IMR-90 (cell line): ENCODE data around the gene SLC4A1AP. TPM values are rescaled to one million over a fixed set of nuclear protein-coding genes. Genes with fewer than 3 reads are reported as not detected.

Experiments
- ATAC-seq: fragments of 200-7000 bp; cut with Tn5 transposase; 2 replicates; pipeline ENCODE4 v1.9.1; 2020; ENCODE audit warnings: low read depth, mild to moderate bottlenecking, moderate library complexity
- BruUV-seq: library from RNA; stranded (reverse); fragments of 400-500 nt; replicated peaks from 2 replicates; lab custom pipeline; 2021; lab: Mats Ljungman, UMichigan
- CTCF ChIA-PET: fragments of 300-600 bp; formaldehyde crosslinking; extraction: SDS; loops from one replicate; lab custom pipeline; 2021; ENCODE audit warnings: antibody characterized with exemption; lab: Yijun Ruan, JAX
- POLR2A ChIA-PET: fragments of 300-600 bp; sonication (Branson Sonifier 250); formaldehyde crosslinking; loops from one replicate; lab custom pipeline; 2022; ENCODE audit warnings: antibody characterized with exemption; ENCODE audit not compliant: unreplicated experiment; lab: Charles Lee
- DNase-seq: peaks from one replicate; pipeline ENCODE4 v3.0.0; 2013
- H2AFZ ChIP-seq: replicated peaks from 2 replicates; pipeline ENCODE3; 2013; ENCODE audit warnings: low read length, mild to moderate bottlenecking; ENCODE audit not compliant: poor library complexity
- H2AK5ac ChIP-seq: 2 replicates; pipeline ENCODE4 v1.6.1; 2013; ENCODE audit warnings: low read depth, low read length, inconsistent platforms
- H2AK9ac ChIP-seq: replicated peaks from 2 replicates; pipeline ENCODE3; 2013; ENCODE audit warnings: mild to moderate bottlenecking, low read depth, low read length, moderate library complexity; ENCODE audit not compliant: poor library complexity
- H2BK120ac ChIP-seq: 2 replicates; pipeline ENCODE4 v1.6.1; 2013; ENCODE audit warnings: low read depth, low read length, inconsistent platforms
- H2BK15ac ChIP-seq: 3 replicates; pipeline ENCODE4 v1.6.1; 2013; ENCODE audit warnings: low read depth, low read length, inconsistent platforms
- H2BK20ac ChIP-seq: 2 replicates; pipeline ENCODE4 v1.6.1; 2013; ENCODE audit warnings: low read depth, mild to moderate bottlenecking, inconsistent platforms, low read length, moderate library complexity
- H2BK5ac ChIP-seq: 2 replicates; pipeline ENCODE4 v1.6.1; 2013; ENCODE audit warnings: mild to moderate bottlenecking, low read depth, low read length, inconsistent platforms; ENCODE audit not compliant: poor library complexity, severe bottlenecking
- H3K14ac ChIP-seq: replicated peaks from 2 replicates; pipeline ENCODE4 v1.6.1; 2013; ENCODE audit warnings: low read depth, low read length, inconsistent platforms
- H3K18ac ChIP-seq: 2 replicates; pipeline ENCODE4 v1.6.1; 2013; ENCODE audit warnings: low read depth, low read length, control low read depth
- H3K23ac ChIP-seq: 2 replicates; pipeline ENCODE4 v1.6.1; 2013; ENCODE audit warnings: low read depth, low read length, inconsistent platforms
- H3K27ac ChIP-seq: 2 replicates; pipeline ENCODE4 v1.5.1; 2013; ENCODE audit warnings: mild to moderate bottlenecking, control low read depth, low read length; ENCODE audit not compliant: insufficient read depth
- H3K27me3 ChIP-seq: 2 replicates; pipeline ENCODE4 v1.6.1; 2013; ENCODE audit warnings: low read length; ENCODE audit not compliant: control insufficient read depth, insufficient read depth
- H3K36me3 ChIP-seq: 2 replicates; pipeline ENCODE4 v1.6.1; 2013; ENCODE audit warnings: low read length, mixed read lengths; ENCODE audit not compliant: control insufficient read depth, insufficient read depth
- H3K4ac ChIP-seq: 2 replicates; pipeline ENCODE4 v1.6.1; 2013; ENCODE audit warnings: low read depth, low read length, inconsistent platforms
- H3K4me1 ChIP-seq: 2 replicates; pipeline ENCODE4 v1.6.1; 2013; ENCODE audit warnings: low read length, mixed read lengths; ENCODE audit not compliant: control insufficient read depth, insufficient read depth
- H3K4me2 ChIP-seq: 2 replicates; pipeline ENCODE4 v1.6.1; 2013; ENCODE audit warnings: low read depth, mild to moderate bottlenecking, control low read depth, low read length, moderate library complexity
- H3K4me3 ChIP-seq: 2 replicates; pipeline ENCODE4 v1.5.1; 2013; ENCODE audit warnings: low read depth, mild to moderate bottlenecking, control low read depth, low read length, moderate library complexity; ENCODE audit not compliant: insufficient read depth
- H3K56ac ChIP-seq: 2 replicates; pipeline ENCODE4 v1.6.1; 2013; ENCODE audit warnings: low read length, inconsistent platforms; ENCODE audit not compliant: insufficient read depth; ENCODE audit errors: extremely low read depth
- H3K79me1 ChIP-seq, 2 experiments: 2 replicates each; pipeline ENCODE4 v1.6.1; 2013; ENCODE audit warnings: low read length in 2 of 2, inconsistent platforms in 1 of 2, low read depth in 1 of 2
- H3K9ac ChIP-seq: 2 replicates; pipeline ENCODE4 v1.6.1; 2013; ENCODE audit warnings: low read depth, low read length, control low read depth
- H3K9me1 ChIP-seq: 2 replicates; pipeline ENCODE4 v1.6.1; 2013; ENCODE audit warnings: low read length, inconsistent platforms; ENCODE audit not compliant: insufficient read depth
- H3K9me3 ChIP-seq: 2 replicates; pipeline ENCODE4 v1.6.1; 2013; ENCODE audit warnings: low read length; ENCODE audit not compliant: control insufficient read depth, insufficient read depth
- H4K20me1 ChIP-seq: 2 replicates; pipeline ENCODE4 v1.6.1; 2013; ENCODE audit warnings: low read length, inconsistent platforms; ENCODE audit not compliant: insufficient read depth
- H4K5ac ChIP-seq: 2 replicates; pipeline ENCODE4 v1.6.1; 2013; ENCODE audit warnings: mild to moderate bottlenecking, low read depth, low read length, control low read depth
- H4K8ac ChIP-seq, 2 experiments: 2 replicates each; pipeline ENCODE4 v1.6.1; 2013; ENCODE audit warnings: low read depth in 2 of 2, low read length in 2 of 2, control low read depth in 1 of 2, inconsistent platforms in 1 of 2
- H4K91ac ChIP-seq: 2 replicates; pipeline ENCODE4 v1.6.1; 2013; ENCODE audit warnings: low read depth, low read length, inconsistent platforms; ENCODE audit not compliant: insufficient read depth
- BHLHE40 ChIP-seq: fragments of 150-350 bp; IDR thresholded peaks from 2 replicates; pipeline ENCODE4 v1.6.1; 2016; ENCODE audit warnings: mild to moderate bottlenecking, low read depth, low read length
- CHD1 ChIP-seq: IDR thresholded peaks from 2 replicates; pipeline ENCODE4 v1.6.1; 2012; ENCODE audit warnings: low read depth, low read length, improper control_type of control experiment
- ELK1 ChIP-seq: fragments of 150-350 bp; IDR thresholded peaks from 2 replicates; pipeline ENCODE4 v1.6.1; 2016; ENCODE audit warnings: low read depth, mild to moderate bottlenecking, low read length, moderate library complexity, borderline replicate concordance
- FOS ChIP-seq: fragments of 150-350 bp; IDR thresholded peaks from 2 replicates; pipeline ENCODE4 v1.6.1; 2016; ENCODE audit warnings: low read depth, low read length
- MAFK ChIP-seq: IDR thresholded peaks from 2 replicates; pipeline ENCODE4 v1.6.1; 2012; ENCODE audit warnings: low read depth, low read length, improper control_type of control experiment
- MAZ ChIP-seq: IDR thresholded peaks from 2 replicates; pipeline ENCODE4 v1.6.1; 2012; ENCODE audit warnings: low read depth, mild to moderate bottlenecking, low read length, improper control_type of control experiment, moderate library complexity, borderline replicate concordance
- MXI1 ChIP-seq: IDR thresholded peaks from 2 replicates; pipeline ENCODE4 v1.6.1; 2012; ENCODE audit warnings: low read depth, mild to moderate bottlenecking, low read length, moderate library complexity, borderline replicate concordance
- NFE2L2 ChIP-seq: fragments of 150-350 bp; IDR thresholded peaks from 2 replicates; pipeline ENCODE4 v1.6.1; 2016; ENCODE audit warnings: low read depth, mild to moderate bottlenecking, low read length
- POLR2A ChIP-seq: IDR thresholded peaks from 2 replicates; pipeline ENCODE4 v1.6.1; 2012; ENCODE audit warnings: mild to moderate bottlenecking, low read depth, low read length
- RAD21 ChIP-seq: IDR thresholded peaks from 2 replicates; pipeline ENCODE4 v1.6.1; 2012; ENCODE audit warnings: low read length, improper control_type of control experiment
- RCOR1 ChIP-seq: IDR thresholded peaks from 2 replicates; pipeline ENCODE4 v1.6.1; 2012; ENCODE audit warnings: mild to moderate bottlenecking, low read length, improper control_type of control experiment; ENCODE audit not compliant: insufficient replicate concordance
- SMC3 ChIP-seq: fragments of 150-350 bp; IDR thresholded peaks from 2 replicates; pipeline ENCODE4 v1.6.1; 2016; ENCODE audit warnings: low read depth, mild to moderate bottlenecking, antibody characterized with exemption, low read length, moderate library complexity
- USF2 ChIP-seq: fragments of 150-350 bp; IDR thresholded peaks from 2 replicates; pipeline ENCODE4 v1.6.1; 2017; ENCODE audit warnings: mild to moderate bottlenecking, antibody characterized with exemption, low read length, low read depth
- WGBS, 2 experiments: methylation state at CpG; one replicate each; pipeline versions ENCODE4 v1.1.5 to v1.1.7; 2013; ENCODE audit warnings: missing lambda C conversion rate in 2 of 2; ENCODE audit not compliant: insufficient read length in 1 of 2; ENCODE audit errors: extremely low coverage in 2 of 2; 5-methylcytosine and 5-hydroxymethylcytosine counted together
- dilution Hi-C: fragments of 300-500 bp; cut with HindIII; formaldehyde crosslinking; loops from one replicate; pipeline ENCODE4 v1.14.3; 2018; ENCODE audit warnings: low sequenced_read_pairs; ENCODE audit not compliant: unreplicated experiment
- in situ Hi-C: fragments of 300-500 bp; cut with MboI; formaldehyde crosslinking; loops from 3 replicates; pipeline ENCODE4 v1.14.3; 2019; ENCODE audit warnings: low sequenced_read_pairs, inconsistent platforms, mixed read lengths
- intact Hi-C: fragments of 100-400 bp; cut with micrococcal nuclease; formaldehyde crosslinking; loops from 2 replicates; pipeline ENCODE4 v1.10.0; 2022
- polyA plus RNA-seq, 3 experiments: library from polyadenylated mRNA; depleted of rRNA; stranded (reverse); fragments of >200 nt; gene quantifications; 2 replicates each; pipeline ENCODE4 v1.2.3, GENCODE V29; 2012; ENCODE audit warnings: low replicate concordance in 1 of 3
- total RNA-seq: library from RNA; depleted of rRNA; stranded (reverse); fragments of >200 nt; gene quantifications from 2 replicates; pipeline ENCODE4 v1.2.3, GENCODE V29; 2012
- TF ChIP-seq, protein P1 (sequence below): conservative IDR thresholded peaks from 2 replicates; pipeline ENCODE4 v1.5.1; 2012; ENCODE audit warnings: mild to moderate bottlenecking, low read depth, low read length, improper control_type of control experiment

The SLC4A1AP gene
- total and polyA plus RNA-seq, 2 of the 4 experiments (the other 2 are of a cell fraction) = 11.7 to 13.6 TPM

GRCh38 chr2:27702302-27702701, 38.6 kb downstream of the SLC4A1AP start:
- Histone ChIP-seq H2BK5ac (no peak overlapping the region), H3K9me3 (no peaks in the 10 kb centered on the region), H4K5ac (no peak overlapping the region), H4K20me1 (no peaks in the 10 kb centered on the region), H4K91ac (no peak overlapping the region), H2BK15ac (no peak overlapping the region), H3K79me1 (0 out of 4 replicates have a peak, but pooled peaks cover 0 to 6% of the 10 kb centered on the region in 2 experiments), H3K4me3 (no peak overlapping the region), H3K27ac (no peak overlapping the region), H4K8ac (no peak overlapping the region), H2AFZ (no peak overlapping the region), H3K18ac (no peak overlapping the region), H2AK9ac (no peak overlapping the region), H3K14ac (no peak overlapping the region), H3K4me1 (peaks cover 18% of the 10 kb centered on the region), H3K23ac (no peak overlapping the region), H2BK20ac (no peak overlapping the region), H2BK120ac (no peak overlapping the region), H2AK5ac (no peak overlapping the region), H3K4ac (peak overlapping the region; percentile 13; the same call in 1 of the 2 replicates), H3K27me3 (no peaks in the 10 kb centered on the region), H3K4me2 (no peak overlapping the region), H3K9ac (no peak overlapping the region), H3K9me1 (peaks cover 13% of the 10 kb centered on the region), H3K36me3 (no peaks in the 10 kb centered on the region), H3K56ac (no peak overlapping the region)
- CTCF ChIA-PET = no interaction called here
- BruUV-seq = no TSS peak
- in situ Hi-C loops (loop anchor here (5.0 kb wide), 1 partner anchor 705 kb away; no protein-coding TSS in a partner anchor), dilution Hi-C loops (no loop called here), intact Hi-C loops (loop anchor here (5.0 to 10.0 kb wide), 3 partner anchors 255 to 862 kb away; no protein-coding TSS in a partner anchor)
- ATAC-seq = no peak
- DNase-seq = no peak
- TF ChIP-seq MAZ = no peak
- TF ChIP-seq MAFK = no peak
- TF ChIP-seq, protein P1, sequence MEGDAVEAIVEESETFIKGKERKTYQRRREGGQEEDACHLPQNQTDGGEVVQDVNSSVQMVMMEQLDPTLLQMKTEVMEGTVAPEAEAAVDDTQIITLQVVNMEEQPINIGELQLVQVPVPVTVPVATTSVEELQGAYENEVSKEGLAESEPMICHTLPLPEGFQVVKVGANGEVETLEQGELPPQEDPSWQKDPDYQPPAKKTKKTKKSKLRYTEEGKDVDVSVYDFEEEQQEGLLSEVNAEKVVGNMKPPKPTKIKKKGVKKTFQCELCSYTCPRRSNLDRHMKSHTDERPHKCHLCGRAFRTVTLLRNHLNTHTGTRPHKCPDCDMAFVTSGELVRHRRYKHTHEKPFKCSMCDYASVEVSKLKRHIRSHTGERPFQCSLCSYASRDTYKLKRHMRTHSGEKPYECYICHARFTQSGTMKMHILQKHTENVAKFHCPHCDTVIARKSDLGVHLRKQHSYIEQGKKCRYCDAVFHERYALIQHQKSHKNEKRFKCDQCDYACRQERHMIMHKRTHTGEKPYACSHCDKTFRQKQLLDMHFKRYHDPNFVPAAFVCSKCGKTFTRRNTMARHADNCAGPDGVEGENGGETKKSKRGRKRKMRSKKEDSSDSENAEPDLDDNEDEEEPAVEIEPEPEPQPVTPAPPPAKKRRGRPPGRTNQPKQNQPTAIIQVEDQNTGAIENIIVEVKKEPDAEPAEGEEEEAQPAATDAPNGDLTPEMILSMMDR = no peak
- TF ChIP-seq BHLHE40 = no peak
- no peak for TF ChIP-seq FOS
- TF ChIP-seq USF2 = no peak
- TF ChIP-seq CHD1 = no peak
- no peak for TF ChIP-seq RAD21
- no peak for TF ChIP-seq SMC3
- TF ChIP-seq NFE2L2 = no peak
- no peak for TF ChIP-seq RCOR1
- TF ChIP-seq POLR2A = no peak
- no peak for TF ChIP-seq ELK1
- TF ChIP-seq MXI1 = no peak
- WGBS, 2 experiments = no CpG with 5 or more reads among the region's 1 CpG
- POLR2A ChIA-PET = no interaction called here
